ENCODE data around the gene VILL.
"Not testable (repeated sequence)": the region's sequence is repeated elsewhere in the genome, so short reads cannot be mapped to it uniquely, and the experiment has no call there.

Gene VILL

GRCh38 chr3:38019658-38020341, 29.2 kb downstream of the VILL start:
- no peak for DNase-seq

DNA sequence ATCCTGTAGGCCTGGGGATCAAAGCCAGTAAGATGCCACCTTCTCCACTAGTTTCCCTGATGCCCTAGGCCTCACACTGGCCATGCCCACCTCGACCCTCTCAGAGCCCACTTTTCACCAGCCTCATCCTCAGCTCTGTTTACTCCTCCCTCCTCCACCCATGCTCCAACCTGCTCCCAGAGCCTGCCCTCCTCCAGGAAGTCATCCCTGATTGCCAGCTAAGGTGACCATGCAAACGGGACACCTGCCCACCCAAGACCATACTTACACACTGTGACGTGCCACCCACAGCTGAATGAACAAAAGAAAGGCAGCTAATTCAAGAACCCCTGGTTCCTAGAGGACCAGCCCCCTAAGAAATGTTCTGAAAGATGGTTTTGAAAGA, 29.7 kb downstream of the VILL start:
- DNase-seq: no peak

DNA sequence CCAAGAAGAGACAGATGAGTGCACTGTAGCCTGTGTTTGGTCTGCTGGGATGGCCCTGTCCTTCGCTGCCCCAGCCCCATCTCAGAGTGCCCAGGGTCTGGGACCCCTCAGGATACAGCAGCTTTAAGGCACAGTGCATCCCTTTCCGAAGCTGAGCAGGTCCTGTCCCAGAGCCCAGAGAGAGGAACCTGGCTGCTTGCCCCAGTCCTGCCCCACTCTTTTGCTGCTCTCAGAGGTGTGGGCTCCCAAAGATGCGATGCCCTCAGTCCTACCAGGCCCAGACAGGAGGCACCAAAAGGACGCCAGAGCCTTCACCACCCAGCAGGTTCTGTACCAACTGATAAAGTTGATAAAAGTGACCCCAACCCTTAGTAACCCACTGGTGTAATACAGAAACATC, 30.6 kb downstream of the VILL start:
- DNase-seq: no peak

GRCh38 chr3:38022301-38022700, 31.7 kb downstream of the VILL start:
- DNase-seq: no peak

DNA sequence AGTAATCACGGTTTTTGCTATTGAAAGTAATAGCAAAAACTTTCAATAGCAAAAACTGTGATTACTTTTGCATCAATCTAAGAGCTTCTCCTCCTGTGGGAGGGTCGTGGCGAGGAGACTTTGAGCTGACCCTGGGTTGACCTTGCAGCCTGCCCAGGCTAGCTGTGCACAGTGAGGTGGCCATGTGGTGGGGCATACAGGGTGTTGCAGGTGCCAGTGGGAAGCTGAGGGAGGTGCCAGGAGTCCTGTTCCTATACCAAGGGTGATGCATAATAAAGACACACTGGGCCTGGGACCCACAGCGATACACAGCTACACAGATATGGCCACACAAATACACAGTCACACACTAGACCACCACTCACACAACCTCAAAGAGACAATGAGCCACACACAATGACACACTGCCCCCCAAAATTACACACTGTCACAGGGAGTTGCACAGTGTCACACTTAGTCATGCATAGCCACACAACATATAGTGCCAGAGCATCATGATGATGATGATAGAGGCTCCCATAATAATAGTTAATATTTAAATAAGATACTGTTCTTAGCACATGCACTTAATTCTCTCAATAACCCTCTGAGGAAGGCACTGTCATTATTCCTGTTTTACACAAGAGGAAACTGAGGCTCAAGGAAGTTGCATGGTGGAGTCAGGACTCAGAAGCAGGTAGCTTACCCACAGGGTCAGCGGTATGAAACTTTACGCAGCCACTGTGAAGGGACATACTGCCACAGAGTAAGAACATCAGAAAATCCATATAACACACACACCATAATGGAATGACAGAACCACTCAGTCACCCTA, 32.5 kb downstream of the VILL start:
- no peak for DNase-seq

DNA sequence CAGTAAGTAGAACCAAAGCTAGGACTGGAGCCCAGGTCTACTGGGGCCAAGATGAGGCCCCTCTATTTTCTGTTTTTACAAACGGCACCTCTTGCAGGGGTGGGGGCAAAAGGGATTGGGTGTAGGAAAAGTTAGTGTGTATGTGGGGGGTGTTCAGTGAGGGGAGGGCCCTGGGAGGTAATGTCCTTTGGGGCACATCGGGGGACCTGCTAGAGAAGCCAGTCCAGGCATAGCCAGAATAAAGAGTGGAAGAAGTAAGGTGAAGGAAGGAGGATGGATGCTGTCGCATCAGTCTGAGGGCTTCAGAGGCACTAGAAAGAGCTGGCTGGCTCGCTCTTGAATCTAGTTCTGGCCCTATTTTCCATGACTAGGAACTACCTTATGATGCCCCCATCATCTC, 36.3 kb downstream of the VILL start:
- no peak for DNase-seq

DNA sequence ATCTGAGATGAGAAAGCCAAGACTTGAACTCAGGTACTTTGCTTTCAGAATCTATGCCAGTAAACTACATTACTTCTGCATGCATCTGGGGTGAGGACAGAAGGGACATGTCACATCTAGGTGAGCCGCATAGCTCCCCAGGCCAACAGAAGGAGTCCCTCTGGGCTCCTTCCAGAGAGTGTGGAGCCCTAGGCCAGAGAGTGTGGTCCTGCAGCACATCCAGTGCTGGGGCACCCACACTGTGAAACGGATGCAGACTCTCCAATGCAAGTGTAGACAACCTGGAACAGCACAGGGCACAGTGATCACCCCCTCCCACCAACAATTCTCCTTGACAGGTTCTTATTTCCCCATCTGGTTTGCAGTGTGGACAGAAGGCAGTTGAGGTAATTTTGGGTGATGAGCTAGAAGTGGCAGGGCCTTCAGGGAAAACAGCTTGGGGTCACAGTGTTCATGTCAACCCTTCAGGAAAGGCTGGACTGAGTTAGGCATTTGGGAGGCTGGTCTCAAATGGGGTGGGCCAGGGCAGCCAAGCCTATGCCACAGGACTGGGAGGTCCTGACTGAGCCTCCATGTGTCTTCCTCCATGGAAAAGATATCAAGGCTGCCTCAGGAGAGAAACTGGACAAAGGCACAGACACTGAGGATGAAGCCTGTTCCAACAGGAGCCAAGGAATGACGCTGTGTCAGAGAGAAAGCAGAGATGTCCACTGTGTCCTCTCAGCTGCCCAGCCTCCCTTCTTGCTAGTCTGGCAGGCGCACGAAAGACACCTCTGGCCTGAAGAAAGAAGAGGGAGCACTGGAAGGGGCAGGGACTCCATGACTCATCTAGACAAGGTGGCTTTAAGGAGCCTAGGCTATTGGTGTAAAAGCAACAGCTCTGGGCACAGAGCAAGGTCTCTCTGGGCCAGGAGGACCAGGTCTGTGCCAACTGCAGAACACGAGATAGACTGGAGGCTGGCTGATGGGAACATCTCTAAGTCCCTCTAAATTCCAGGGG, 37.2 kb downstream of the VILL start:
- DNase-seq: no peak

- DNase-seq: no peak
Measured at GRCh38 chr3:38028621-38029361, 38.2 kb downstream of the VILL start.

GRCh38 chr3:38029400-38030125, 39.0 kb downstream of the VILL start, which contains the start of gene PLCD1:
PLCD1 (minus strand) TSS chr3:38029642; CDS start chr3:38029539, 103 bp downstream.
- DNase-seq: peak; percentile 67

DNA sequence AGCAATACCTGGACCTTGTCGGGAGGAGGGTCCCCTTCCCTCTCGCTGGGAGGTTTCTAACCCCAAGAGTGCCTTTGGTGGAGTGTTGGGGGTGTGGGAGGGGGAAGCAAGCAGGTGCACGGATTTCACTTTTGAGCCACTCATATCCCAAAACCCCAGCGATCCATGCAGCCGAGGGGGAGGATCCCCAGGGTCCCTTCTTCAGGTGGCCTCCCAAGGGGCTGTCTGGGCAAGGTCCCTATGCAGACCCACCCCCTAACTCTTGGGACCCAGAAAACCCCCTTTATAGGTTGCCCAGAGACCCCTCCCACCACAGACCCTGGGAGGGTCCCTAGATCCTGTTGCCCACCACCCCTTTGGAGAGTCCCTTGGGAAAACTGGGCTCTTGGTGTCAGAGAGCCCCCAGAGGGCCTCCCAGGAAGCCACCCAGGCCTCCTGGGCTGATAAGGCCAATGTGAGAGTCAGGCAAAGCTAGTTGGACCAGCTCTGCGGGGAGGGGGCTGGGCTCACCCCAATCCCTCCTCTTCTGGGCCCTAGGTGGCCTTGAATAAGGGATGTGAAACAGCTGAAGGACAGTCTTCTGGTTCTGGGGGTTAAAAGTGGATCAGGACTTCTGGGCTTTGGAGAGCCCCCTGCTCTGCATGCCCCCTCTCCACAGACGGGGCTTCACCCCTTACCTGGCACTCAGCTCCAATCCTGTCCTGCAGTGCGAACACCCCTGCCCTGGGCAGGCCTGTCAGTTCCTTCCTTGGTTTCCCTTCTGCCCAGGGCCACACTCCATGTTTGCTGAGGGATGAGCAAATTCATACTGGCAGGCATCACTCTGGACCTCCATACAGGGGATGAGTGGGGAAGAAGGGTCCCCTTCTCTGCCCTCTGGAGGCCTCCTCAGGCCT, 39.8 kb downstream of the VILL start:
- no peak for DNase-seq

GRCh38 chr3:38031022-38031994, 40.7 kb downstream of the VILL start:
- DNase-seq: peak; percentile 56

GRCh38 chr3:38032328-38032865, 41.8 kb downstream of the VILL start:
- DNase-seq: no peak

GRCh38 chr3:38033586-38033985, 43.0 kb downstream of the VILL start:
- DNase-seq: not testable (repeated sequence)

DNA sequence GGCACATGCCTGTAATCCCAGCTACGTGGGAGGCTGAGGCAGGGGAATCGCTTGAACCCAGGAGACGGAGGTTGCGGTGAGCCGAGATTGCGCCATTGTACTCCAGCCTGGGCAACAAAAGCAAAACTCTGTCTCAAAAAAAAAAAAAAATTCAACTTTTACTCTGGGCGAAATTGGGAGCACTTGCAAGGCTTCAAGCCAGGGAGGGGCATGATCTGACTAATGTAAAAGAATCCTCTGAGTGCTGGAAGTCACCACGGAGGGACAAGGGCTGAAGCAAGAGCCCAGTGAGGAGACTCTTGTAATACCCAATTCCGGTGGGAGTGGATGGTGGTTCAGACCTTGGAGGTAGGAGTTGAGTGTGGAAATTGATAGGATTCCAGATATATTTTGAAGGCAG, 43.7 kb downstream of the VILL start:
- DNase-seq: not testable (repeated sequence)

- DNase-seq: no peak
Measured at GRCh38 chr3:38036286-38036685, 45.7 kb downstream of the VILL start.

DNA sequence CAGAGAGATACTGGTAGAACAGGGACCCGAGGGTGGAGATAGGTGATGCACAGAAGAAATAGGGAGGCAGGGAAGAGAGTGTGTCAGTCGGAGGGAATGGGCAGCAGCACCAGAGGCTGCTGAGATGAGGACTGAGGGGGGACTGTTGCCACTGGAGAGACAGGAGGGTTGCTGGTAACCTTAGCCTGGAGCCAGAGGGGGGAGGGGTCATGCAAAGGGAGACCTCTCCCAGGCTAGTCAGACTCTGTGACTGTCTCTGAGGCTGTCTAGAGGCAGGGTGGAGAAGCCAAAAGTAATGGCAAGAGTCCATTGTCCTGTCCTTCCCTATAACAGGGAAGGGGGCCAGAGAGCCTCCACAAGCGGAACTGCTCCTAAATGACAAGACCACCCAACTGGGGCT, 46.3 kb downstream of the VILL start:
- no peak for DNase-seq

DNA sequence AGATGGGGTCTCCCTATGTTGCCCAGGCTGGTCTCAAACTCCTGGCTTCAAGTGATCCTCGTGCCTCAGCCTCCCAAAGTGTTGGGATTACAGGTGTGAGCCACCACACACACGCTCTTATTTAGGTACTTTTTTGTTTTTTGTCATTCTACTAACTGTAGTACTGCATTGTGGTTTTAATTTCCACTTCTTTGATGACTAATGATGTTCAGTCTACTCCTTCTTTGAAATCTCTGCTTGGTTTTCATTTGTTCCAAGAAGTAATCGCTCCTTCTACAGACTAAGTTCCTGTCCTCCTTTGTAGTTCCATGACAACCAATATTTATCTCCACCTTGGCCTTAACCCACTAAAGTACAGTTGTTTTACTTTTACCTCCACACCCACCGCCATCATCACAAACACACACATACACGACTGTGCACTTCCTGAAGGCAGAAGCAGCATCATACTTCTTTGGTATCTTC, 47.9 kb downstream of the VILL start:
- DNase-seq: peak; percentile 74

GRCh38 chr3:38039101-38039898, 48.7 kb downstream of the VILL start, which contains the start of gene DLEC1:
DLEC1 (plus strand) TSS chr3:38039208; CDS start chr3:38039226, 18 bp downstream.
- DNase-seq: peak; percentile 90

All from CD4-positive, alpha-beta T cell treated with Interleukin-12 subunit alpha and Interleukin-12 subunit beta, for 1 hour (primary cell).